Heart left ventricle (tissue), 16 donors: ENCODE data around the gene TJP3. TPM values are rescaled to one million over a fixed set of nuclear protein-coding genes. Genes with fewer than 3 reads are reported as not detected.

ENCODE experiments used
- ATAC-seq, 4 donors: fragments of 200-7000 bp; cut with Tn5 transposase; one replicate each; pipeline ENCODE4 v1.9.1; 2020 to 2022; ENCODE audit warnings: moderate library complexity in 4 of 4, mild to moderate bottlenecking in 3 of 4, moderate number of reproducible peaks in 1 of 4
- DNase-seq, 5 donors: peaks; one replicate each; pipeline ENCODE4 v3.0.0-alpha.2; 2020
- H3K27ac ChIP-seq, 12 donors: fragments of 200-600 bp; sonication (generic) in 4 of 12; one replicate each; pipeline versions ENCODE4 v1.5.0 to v1.8.0; 2016 to 2022; ENCODE audit warnings: mild to moderate bottlenecking in 2 of 12
- H3K27me3 ChIP-seq, 9 donors: fragments of 200-600 bp; sonication (generic) in 2 of 9; one replicate each; pipeline versions ENCODE4 v1.5.1 to v1.8.0; 2016 to 2022; ENCODE audit warnings: mild to moderate bottlenecking in 3 of 9
- H3K36me3 ChIP-seq, 9 donors: fragments of 200-600 bp; sonication (generic) in 2 of 9; one replicate each; pipeline versions ENCODE4 v1.5.0 to v1.8.0; 2018 to 2022; ENCODE audit warnings: mild to moderate bottlenecking in 2 of 9
- H3K4me1 ChIP-seq, 12 donors: fragments of 200-600 bp; sonication (generic) in 4 of 12; one replicate each; pipeline versions ENCODE4 v1.5.0 to v1.8.0; 2016 to 2022; ENCODE audit warnings: mild to moderate bottlenecking in 3 of 12
- H3K4me3 ChIP-seq, 12 donors: fragments of 200-600 bp; sonication (generic) in 4 of 12; one replicate each; pipeline versions ENCODE4 v1.5.0 to v1.8.0; 2017 to 2022; ENCODE audit warnings: mild to moderate bottlenecking in 9 of 12, moderate library complexity in 4 of 12
- H3K9me3 ChIP-seq, 12 donors: fragments of 200-600 bp; sonication (generic) in 4 of 12; one replicate each; pipeline versions ENCODE4 v1.5.0 to v1.8.0; 2016 to 2022; ENCODE audit warnings: mild to moderate bottlenecking in 1 of 12
- CTCF ChIP-seq, 12 donors: fragments of 200-600 bp; sonication (generic) in 4 of 12; IDR thresholded peaks; one replicate each; pipeline versions ENCODE4 v1.5.0 to v1.8.0; 2018 to 2022; ENCODE audit warnings: antibody characterized with exemption in 12 of 12, mild to moderate bottlenecking in 5 of 12
- POLR2A ChIP-seq, 2 donors: fragments of 450-650 bp; IDR thresholded peaks; one replicate each; pipeline ENCODE4 v1.6.1; 2017; ENCODE audit warnings: antibody characterized with exemption in 2 of 2, mild to moderate bottlenecking in 2 of 2, moderate library complexity in 2 of 2
- WGBS, 4 donors: extraction: QIAGEN DNeasy Blood & Tissue Kit in 2 of 4; methylation state at CpG; one replicate each; pipeline versions ENCODE4 v1.1.5 to v1.1.7; 2013 to 2018; 5-methylcytosine and 5-hydroxymethylcytosine counted together
- intact Hi-C, 10 donors: fragments of 100-400 bp; cut with DNase I; formaldehyde crosslinking; loops; one replicate each; pipeline versions ENCODE4 v1.11.1 to v1.14.2; 2022
- polyA plus RNA-seq, 2 donors: library from polyadenylated mRNA; stranded (reverse); fragments of 200-250 nt; gene quantifications; one replicate each; pipeline ENCODE4 v1.2.3, GENCODE V29; 2013
- total RNA-seq, 9 donors: library from RNA; depleted of rRNA in 2 of 9; stranded (reverse); fragments of >200 nt in 2 of 9; fragmentation: NEBNext Ultra II Directional in 3 of 9; extraction: Animal tissue kit (Norgen Biotek cat#: 25700) in 3 of 9; gene quantifications; one replicate each; pipeline versions ENCODE4 v1.1.0 to v1.2.4, GENCODE V29; 2016 to 2023
- donor health status: ischemic (EF 13 %, LVEDD 7.1; RV severe dilation, severe dysfunction).
- donor health status: healthy with polysubstance abuse.
- donor health status: DM: no; HTN: yes; CAD: no.
- donor health status: DM: no; HTN: no; CAD: no.
- donor health status: ischemic (EF 25% LVEDD 6.9; RV normal size, moderate dysfunction).
- donor health status: ischemic (EF 25% LVEDD 5.7; RV mildly dilated, moderate dysfunction).
- donor health status: healthy.
- donor health status: DM: yes; HTN: yes; CAD: no.
- donor health status: ischemic (EF 35%, LVEDD 5.7; RV mildly dilated, moderate dysfunction).
- donor health status: nonischemic (EF 11% LVEDD 7.7; RV severe dilation, severe dysfunction).
- donor health status: DM: yes; HTN: yes; CAD: no.
- donor health status: PGD.
- donor health status: ischemic (EF 29% LVEDD 5.4; RV normal size, mild dysfunction).
- donor health status: nonischemic (EF 23%, LVEDD 6.1; RV moderate dilation, normal function).

Gene TJP3
- total and polyA plus RNA-seq, 11 donors = 0.06 to 0.48 (median 0.41) TPM; not detected in 8

- DNase-seq (peak in 4 of 5 donors; percentile 61 to 67 (median 62)), ATAC-seq (peak; percentile 44 to 70 (median 56))
- Histone ChIP-seq H3K27ac (peak overlapping the region; percentile 62 to 97 (median 90)), H3K27me3 (no peaks in the 10 kb centered on the region), H3K9me3 (no peaks in the 10 kb centered on the region), H3K4me1 (peaks cover 0 to 30% (median 12%) of the 10 kb centered on the region in 12 donors), H3K36me3 (peaks cover 0 to 10% (median 0%) of the 10 kb centered on the region in 9 donors), H3K4me3 (peak overlapping the region; percentile 69 to 100 (median 90))
- TF ChIP-seq CTCF (IDR thresholded peaks at IDR 0.05) = no peak
- TF ChIP-seq POLR2A (IDR thresholded peaks at IDR 0.05) = no peak
- intact Hi-C loops = loop anchor here in 4 of 10 donors (1.0 to 2.0 kb wide), 4 partner anchors 28 to 32 kb away; no protein-coding TSS in a partner anchor
- whole genome bisulfite sequencing, 4 donors = 2 to 5% (median 3%) methylated on average over 22 to 34 of the region's 34 CpGs
These were observed 9.0 kb upstream of the TJP3 start for GRCh38 chr19:3698974-3699740.

GRCh38 chr19:3699741-3700241 is 8.4 kb upstream of the TJP3 start:
- peak in 1 of 4 donors; percentile 0 for ATAC-seq
- Histone ChIP-seq H3K4me1 (peaks cover 0 to 30% (median 12%) of the 10 kb centered on the region in 12 donors), H3K4me3 (peak overlapping the region; percentile 69 to 100 (median 90)), H3K27ac (peak overlapping the region; percentile 62 to 97 (median 90)), H3K36me3 (peaks cover 0 to 8% (median 0%) of the 10 kb centered on the region in 9 donors), H3K9me3 (no peaks in the 10 kb centered on the region), H3K27me3 (no peaks in the 10 kb centered on the region)
- TF ChIP-seq POLR2A (IDR thresholded peaks at IDR 0.05) = no peak
- TF ChIP-seq CTCF (IDR thresholded peaks at IDR 0.05) = no peak
- peak in 1 of 5 donors; percentile 24 for DNase-seq
- WGBS, 4 donors = 1 to 2% (median 1%) methylated on average over 16 to 43 of the region's 43 CpGs
- intact Hi-C loops = loop anchor here (1.0 to 10.0 kb wide), 7 partner anchors 28 to 155 kb away; no protein-coding TSS in a partner anchor

GRCh38 chr19:3700242-3701032 is 7.7 kb upstream of the TJP3 start, which contains the start of gene PIP5K1C:
PIP5K1C (minus strand) TSS chr19:3700468; CDS start chr19:3700390, 78 bp downstream.
- DNase-seq = peak; percentile 88 to 95 (median 92)
- Histone ChIP-seq H3K9me3 (no peaks in the 10 kb centered on the region), H3K4me1 (peaks cover 0 to 30% (median 12%) of the 10 kb centered on the region in 12 donors), H3K27me3 (no peaks in the 10 kb centered on the region), H3K36me3 (peaks cover 0 to 3% (median 0%) of the 10 kb centered on the region in 9 donors), H3K4me3 (peak within 1 kb of the TSS; percentile 69 to 100 (median 90)), H3K27ac (peak within 1 kb of the TSS; percentile 62 to 97 (median 90))
- WGBS, 4 donors = 3 to 6% (median 3%) methylated on average over 51 to 82 of the region's 82 CpGs
- intact Hi-C loops = loop anchor here (1.0 to 10.0 kb wide), 6 partner anchors 30 to 156 kb away; no protein-coding TSS in a partner anchor
- ATAC-seq = peak; percentile 48 to 94 (median 89)
- peak in 1 of 2 donors; percentile 41 for TF ChIP-seq POLR2A (IDR thresholded peaks at IDR 0.05)
- TF ChIP-seq CTCF (IDR thresholded peaks at IDR 0.05) = peak; percentile 63 to 91 (median 78)
